ENCODE data around the gene UQCC3. TPM values are rescaled to one million over a fixed set of nuclear protein-coding genes. Genes with fewer than 3 reads are reported as not detected.
"Not testable (repeated sequence)": the region's sequence is repeated elsewhere in the genome, so short reads cannot be mapped to it uniquely, and the experiment has no call there.

The UQCC3 gene
- total and polyA plus RNA-seq, 2 donors from 2014 or later, result 7.6 to 24.8 TPM

DNA sequence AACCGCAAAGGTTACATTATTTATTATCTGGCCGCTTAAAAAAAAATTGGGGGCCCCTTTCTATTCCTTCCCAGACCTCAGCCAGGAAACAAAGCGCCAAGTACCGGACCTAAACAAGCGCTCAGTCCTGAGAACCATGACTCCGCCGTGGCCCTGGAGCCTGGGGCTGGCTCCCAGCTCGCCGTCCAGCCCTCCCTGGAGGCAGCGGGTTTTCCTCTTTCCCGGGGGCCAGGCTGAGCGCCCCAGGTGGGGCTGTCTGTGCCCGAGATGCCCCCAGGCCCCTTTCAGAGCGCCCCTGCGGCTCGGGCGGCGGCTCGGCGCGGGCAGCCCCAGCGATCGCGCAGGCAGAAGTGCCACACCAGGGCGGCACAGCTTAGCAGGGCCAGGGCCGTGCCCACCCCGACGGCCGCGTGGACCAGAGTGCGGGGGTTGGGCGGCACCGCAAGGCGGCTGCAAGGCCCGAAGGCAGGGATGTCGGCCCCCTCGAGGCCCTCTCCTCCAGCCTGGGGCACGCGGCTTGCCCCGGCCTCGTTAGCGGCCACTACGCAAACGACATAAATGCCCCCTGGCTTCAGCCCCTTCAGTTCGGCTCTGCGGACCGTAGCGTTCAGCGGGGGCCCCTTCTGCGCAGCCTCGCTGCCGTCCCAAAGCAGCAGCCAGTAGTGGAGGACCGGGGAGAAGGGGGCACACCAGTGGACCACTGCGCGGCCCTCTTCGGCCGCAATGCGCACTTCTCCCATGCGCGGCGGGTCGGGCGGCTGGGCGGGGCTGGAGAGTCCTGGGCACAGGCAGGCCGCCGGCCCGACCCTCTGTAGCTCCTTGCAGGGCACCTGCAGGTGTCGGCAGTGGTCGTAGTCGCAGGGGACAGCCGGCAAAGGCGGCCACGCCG is 16.3 kb downstream of the UQCC3 start:
- peak overlapping the region in 1 of 3 donors; percentile 46 for H3K9ac ChIP-seq (ENCODE audit: low read length in 3 of 3)

GRCh38 chr11:62688491-62688890 is 17.0 kb downstream of the UQCC3 start:
- no peak for TF ChIP-seq CTCF (IDR thresholded peaks at IDR 0.05; ENCODE audit: borderline replicate concordance, extremely low read depth, insufficient read depth)
- Histone ChIP-seq H3K9ac (ENCODE audit: low read length in 3 of 3) (peak overlapping the region in 2 of 3 donors; percentile 10 to 46), H3K36me3 (ENCODE audit: control insufficient read depth in 2 of 3, insufficient read depth in 3 of 3, low read length in 3 of 3) (peaks cover 5 to 31% (median 12%) of the 10 kb centered on the region in 3 donors), H3K4me3 (ENCODE audit: low read length in 3 of 3) (peak overlapping the region; percentile 16 to 34 (median 32)), H3K4me1 (ENCODE audit: control insufficient read depth in 2 of 3, insufficient read depth in 2 of 3, low read depth in 1 of 3, low read length in 3 of 3) (peaks cover 4 to 9% (median 8%) of the 10 kb centered on the region in 3 donors), H3K27me3 (ENCODE audit: control insufficient read depth, insufficient read depth, low read length) (no peaks in the 10 kb centered on the region), H3K9me3 (ENCODE audit: control insufficient read depth in 2 of 3, insufficient read depth in 1 of 3, low read length in 3 of 3) (no peaks in the 10 kb centered on the region), H3K27ac (ENCODE audit: low read depth in 2 of 2, low read length in 2 of 2) (no peak overlapping the region)
- DNase-seq (peak in 1 of 5 donors; percentile 38), FAIRE-seq (no peak)
- intact Hi-C loops (cut with DNase I), result no loop called here

More for the DNA sequence above, 16.3 kb downstream of the UQCC3 start:
- intact Hi-C loops (cut with DNase I), result no loop called here
- H3K36me3 ChIP-seq (ENCODE audit: control insufficient read depth in 2 of 3, insufficient read depth in 3 of 3, low read length in 3 of 3), result peaks cover 5 to 23% (median 12%) of the 10 kb centered on the region in 3 donors
- H3K27me3 ChIP-seq (ENCODE audit: control insufficient read depth, insufficient read depth, low read length), result no peaks in the 10 kb centered on the region
- no peak overlapping the region for H3K27ac ChIP-seq (ENCODE audit: low read depth in 2 of 2, low read length in 2 of 2)
- peak overlapping the region in 2 of 3 donors; percentile 32 to 34 for H3K4me3 ChIP-seq (ENCODE audit: low read length in 3 of 3)
- DNase-seq (peak; percentile 66 to 74 (median 70)), FAIRE-seq (no peak)
- H3K9me3 ChIP-seq (ENCODE audit: control insufficient read depth in 2 of 3, insufficient read depth in 1 of 3, low read length in 3 of 3), result no peaks in the 10 kb centered on the region
- H3K4me1 ChIP-seq (ENCODE audit: control insufficient read depth in 2 of 3, insufficient read depth in 2 of 3, low read depth in 1 of 3, low read length in 3 of 3), result peaks cover 4 to 9% (median 8%) of the 10 kb centered on the region in 3 donors
- TF ChIP-seq CTCF (IDR thresholded peaks at IDR 0.05; ENCODE audit: borderline replicate concordance, extremely low read depth, insufficient read depth), result no peak

DNA sequence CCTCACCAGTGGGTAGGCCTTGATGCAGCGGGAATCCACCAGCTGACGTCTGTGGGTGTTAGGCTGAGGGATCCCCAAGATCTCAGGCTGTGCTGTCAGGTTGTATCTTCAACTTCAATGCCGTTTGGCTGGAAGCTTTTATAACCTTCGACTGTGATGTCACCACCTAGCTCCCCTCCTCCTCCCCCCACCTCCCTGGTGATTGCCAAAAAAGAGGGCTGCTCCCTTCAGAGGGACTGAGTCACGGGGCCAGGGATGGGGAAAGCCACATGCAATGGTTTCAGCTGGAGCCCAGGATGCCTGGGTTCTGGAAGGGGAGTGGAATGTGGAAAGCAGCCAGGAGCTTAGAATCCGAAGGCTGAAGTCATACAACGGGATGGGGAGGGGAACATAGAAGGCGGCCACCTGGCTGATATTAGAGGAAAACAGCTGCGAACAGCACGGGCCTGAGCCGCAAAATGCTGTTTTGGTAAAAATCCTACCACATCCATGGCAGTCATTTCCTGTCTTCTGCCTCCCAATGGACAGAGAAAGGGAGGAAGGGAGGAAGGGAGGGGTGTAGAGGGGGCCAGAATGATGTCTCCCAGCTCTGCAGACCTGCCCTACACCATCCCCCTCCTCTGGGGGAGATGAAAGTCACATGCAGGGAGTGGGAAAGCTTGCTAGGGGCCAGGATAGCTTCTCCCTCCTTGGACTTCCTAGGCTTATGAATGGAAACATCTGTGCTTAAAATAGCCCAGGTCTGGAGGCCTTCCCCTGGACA is 18.1 kb downstream of the UQCC3 start, which contains the start of gene LRRN4CL:
Gene LRRN4CL, minus strand, starts transcription at position 110 of the 763 bp plus-strand sequence. CDS start 1,022 bp downstream, outside the sequence.
- FAIRE-seq (no peak), DNase-seq (peak in 1 of 5 donors; percentile 68)
- H3K9ac ChIP-seq (ENCODE audit: low read length in 3 of 3), result peak within 1 kb of the TSS in 2 of 3 donors; percentile 10 to 46
- H3K4me1 ChIP-seq (ENCODE audit: control insufficient read depth in 2 of 3, insufficient read depth in 2 of 3, low read depth in 1 of 3, low read length in 3 of 3), result peaks cover 4 to 9% (median 8%) of the 10 kb centered on the region in 3 donors
- TF ChIP-seq CTCF (IDR thresholded peaks at IDR 0.05; ENCODE audit: borderline replicate concordance, extremely low read depth, insufficient read depth), result no peak
- no peaks in the 10 kb centered on the region for H3K27me3 ChIP-seq (ENCODE audit: control insufficient read depth, insufficient read depth, low read length)
- no peaks in the 10 kb centered on the region for H3K9me3 ChIP-seq (ENCODE audit: control insufficient read depth in 2 of 3, insufficient read depth in 1 of 3, low read length in 3 of 3)
- intact Hi-C loops (cut with DNase I), result loop anchor here (10.0 kb wide), 1 partner anchor 295 kb away; no protein-coding TSS in a partner anchor
- peak within 1 kb of the TSS; percentile 16 to 34 (median 32) for H3K4me3 ChIP-seq (ENCODE audit: low read length in 3 of 3)
- H3K36me3 ChIP-seq (ENCODE audit: control insufficient read depth in 2 of 3, insufficient read depth in 3 of 3, low read length in 3 of 3), result peaks cover 5 to 32% (median 12%) of the 10 kb centered on the region in 3 donors
- H3K27ac ChIP-seq (ENCODE audit: low read depth in 2 of 2, low read length in 2 of 2), result no peak within 1 kb of the TSS

DNA sequence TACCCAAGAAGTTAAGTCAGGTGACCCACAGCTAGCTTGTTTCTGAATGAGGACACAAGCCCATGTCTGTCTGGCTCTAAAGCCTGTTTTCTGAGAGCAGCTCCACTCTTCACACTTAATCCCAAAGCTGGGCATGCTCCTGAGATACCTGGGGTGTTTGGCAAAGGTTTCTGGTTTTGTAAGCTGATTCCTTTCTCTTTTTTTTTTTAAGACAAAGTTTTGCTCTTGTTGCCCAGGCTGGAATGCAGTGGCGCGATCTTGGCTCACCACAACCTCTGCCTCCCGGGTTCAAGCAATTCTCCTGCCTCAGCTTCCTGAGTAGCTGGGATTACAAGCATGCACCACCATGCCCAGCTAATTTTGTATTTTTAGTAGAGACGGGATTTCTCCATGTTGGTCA is 22.2 kb downstream of the UQCC3 start:
- DNase-seq, result not testable (repeated sequence)

More for the DNA sequence above, 22.2 kb downstream of the UQCC3 start:
- not testable (repeated sequence) for H3K4me1 ChIP-seq (ENCODE audit: control insufficient read depth in 2 of 3, insufficient read depth in 2 of 3, low read depth in 1 of 3, low read length in 3 of 3); H3K27ac ChIP-seq (ENCODE audit: low read depth in 2 of 2, low read length in 2 of 2); FAIRE-seq; H3K9ac ChIP-seq (ENCODE audit: low read length in 3 of 3); H3K27me3 ChIP-seq (ENCODE audit: control insufficient read depth, insufficient read depth, low read length); H3K4me3 ChIP-seq (ENCODE audit: low read length in 3 of 3); H3K9me3 ChIP-seq (ENCODE audit: control insufficient read depth in 2 of 3, insufficient read depth in 1 of 3, low read length in 3 of 3)
- intact Hi-C loops (cut with DNase I), result loop anchor here (10.0 kb wide), 1 partner anchor 299 kb away; no protein-coding TSS in a partner anchor
- peaks cover 5 to 32% (median 12%) of the 10 kb centered on the region in 3 donors for H3K36me3 ChIP-seq (ENCODE audit: control insufficient read depth in 2 of 3, insufficient read depth in 3 of 3, low read length in 3 of 3)

All from kidney (tissue), 14 donors.